Activated T-cell treated with anti-CD3 and anti-CD28 coated beads for 48 hours (primary cell): ENCODE results near the gene HIPK4.
"Not testable (repeated sequence)": the region's sequence is repeated elsewhere in the genome, so short reads cannot be mapped to it uniquely, and the experiment has no call there.

Experiments used
- DNase-seq: peaks from one replicate; pipeline ENCODE4 v3.0.0-alpha.2; 2020; ENCODE audit warnings: low read depth

HIPK4 gene

DNA sequence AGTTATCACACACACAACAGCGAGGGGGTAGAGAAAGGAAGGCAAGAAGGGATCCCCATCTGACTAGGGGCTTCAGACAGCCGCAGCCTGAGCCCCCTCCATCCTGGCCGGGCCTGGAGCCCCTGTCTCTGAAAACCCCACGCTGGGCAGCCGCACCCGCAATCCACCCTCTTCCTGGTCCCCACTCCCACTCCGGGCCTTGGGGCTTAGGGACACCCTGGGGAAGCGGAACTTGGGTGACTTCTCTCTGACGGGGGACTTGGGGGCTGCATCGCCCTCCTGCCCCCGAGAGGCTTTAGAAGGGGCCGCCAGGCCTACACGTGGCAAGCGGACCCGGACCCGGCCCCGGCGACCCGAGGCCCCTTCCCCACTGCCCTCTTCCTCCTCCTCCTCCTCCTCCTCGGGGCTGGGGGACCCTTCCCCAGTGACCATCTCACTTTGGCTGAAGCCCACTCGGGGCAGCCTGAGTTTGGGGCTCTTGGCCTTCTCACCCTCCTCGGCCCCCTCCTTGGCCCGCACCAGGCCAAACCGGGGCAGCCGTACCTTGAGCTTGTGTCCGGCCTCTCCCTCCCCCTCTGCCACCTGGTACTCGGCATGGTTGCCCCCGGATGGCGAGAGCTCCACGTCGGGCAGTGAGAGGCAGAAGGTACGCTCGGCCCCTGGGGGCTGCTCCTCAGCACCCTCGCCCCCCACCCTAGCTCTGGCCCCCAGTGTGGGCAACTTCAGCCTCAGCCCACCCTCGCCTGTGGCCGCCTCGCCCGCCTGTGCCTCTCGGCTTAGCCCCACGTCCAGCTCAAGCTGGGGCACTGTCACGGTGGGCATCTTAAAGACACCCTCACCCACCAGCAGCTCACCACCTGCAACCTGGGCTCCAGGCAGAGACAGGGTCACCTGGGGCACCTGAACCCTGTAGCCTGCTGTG lies 4.2 kb upstream of the HIPK4 start:
- no peak for DNase-seq

DNA sequence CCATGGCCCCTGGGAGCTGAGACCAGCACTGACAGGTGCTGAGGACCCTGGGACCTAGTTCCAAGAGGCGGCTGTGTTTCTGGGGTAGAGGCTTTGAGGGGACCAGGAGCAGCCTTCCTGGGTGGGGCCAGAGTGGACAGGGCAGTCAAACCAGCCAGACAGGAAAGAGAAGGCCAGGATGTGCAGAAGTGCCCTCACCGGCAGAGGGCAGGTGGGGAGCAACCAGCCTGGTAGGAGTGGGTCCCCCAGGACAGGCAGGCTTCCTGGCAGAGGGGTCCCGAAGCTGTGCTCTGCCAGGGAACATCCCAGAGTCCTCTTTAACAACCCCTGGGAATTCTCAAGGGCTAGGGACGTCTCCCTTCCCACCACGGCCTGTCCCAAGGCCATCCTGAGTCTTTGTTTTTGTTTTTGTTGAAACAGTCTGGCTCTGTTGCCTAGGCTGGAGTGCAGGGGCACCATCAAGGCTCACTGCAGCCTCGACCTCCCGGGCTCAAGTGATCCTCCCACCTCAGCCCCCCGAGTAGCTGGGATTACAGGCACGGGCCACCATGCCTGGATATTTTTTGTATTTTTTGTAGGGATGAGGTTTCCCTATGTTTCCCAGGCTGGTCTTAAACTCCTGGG lies 3.0 kb upstream of the HIPK4 start:
- DNase-seq = no peak

DNA sequence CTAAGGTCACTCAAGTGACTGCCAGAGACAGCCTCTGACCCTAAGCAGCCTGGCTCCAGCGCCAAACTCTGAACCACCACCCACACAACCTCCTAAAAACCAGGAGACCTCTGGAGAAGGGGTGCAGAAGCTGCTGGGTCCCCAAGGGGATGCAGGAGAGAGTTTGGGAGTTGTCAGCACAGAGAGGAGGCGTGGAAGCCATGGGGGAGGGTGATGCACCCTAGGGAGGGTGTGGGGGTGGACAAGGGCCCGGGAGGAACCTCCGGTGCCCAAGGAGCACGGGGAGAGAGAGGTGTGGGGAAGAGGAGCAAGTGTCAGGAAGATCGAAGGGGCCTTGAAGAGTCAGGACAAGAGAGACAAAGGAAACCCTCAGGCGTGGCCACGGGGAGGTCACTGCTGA lies 2.1 kb upstream of the HIPK4 start:
- no peak for DNase-seq

DNA sequence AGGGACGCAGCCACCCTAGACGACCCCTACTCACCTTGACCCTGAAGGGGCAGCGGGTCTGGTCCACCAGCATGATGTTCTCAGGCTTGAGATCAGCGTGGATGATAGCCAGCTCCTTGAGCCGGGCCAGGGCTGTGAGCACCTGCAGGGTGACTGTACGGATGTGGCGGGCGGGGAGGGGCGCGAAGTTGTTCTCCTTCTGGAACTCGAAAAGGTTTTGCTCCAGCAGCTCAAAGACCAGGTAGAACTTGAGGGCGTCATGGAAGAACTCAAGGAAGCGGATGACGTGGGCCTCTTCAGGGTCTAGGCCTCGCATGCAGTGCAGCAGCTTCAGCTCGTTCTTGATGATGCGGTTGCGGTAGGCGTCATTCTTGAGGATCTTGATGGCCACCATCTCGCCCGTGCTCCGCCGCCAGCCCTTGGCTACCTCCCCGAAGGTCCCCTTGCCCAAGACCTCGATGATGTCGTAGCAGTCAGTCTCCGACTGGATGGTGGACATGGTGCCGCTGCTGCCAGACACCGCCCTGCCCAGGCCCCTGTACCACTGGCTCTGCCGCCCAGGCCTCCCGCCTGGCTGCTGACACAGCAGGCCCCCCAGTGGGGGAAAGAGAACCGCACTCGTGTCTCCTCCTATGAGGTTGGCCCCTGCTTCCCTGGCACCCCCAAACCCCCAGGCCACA lies 437 bp downstream of the HIPK4 start:
- DNase-seq = no peak

DNA sequence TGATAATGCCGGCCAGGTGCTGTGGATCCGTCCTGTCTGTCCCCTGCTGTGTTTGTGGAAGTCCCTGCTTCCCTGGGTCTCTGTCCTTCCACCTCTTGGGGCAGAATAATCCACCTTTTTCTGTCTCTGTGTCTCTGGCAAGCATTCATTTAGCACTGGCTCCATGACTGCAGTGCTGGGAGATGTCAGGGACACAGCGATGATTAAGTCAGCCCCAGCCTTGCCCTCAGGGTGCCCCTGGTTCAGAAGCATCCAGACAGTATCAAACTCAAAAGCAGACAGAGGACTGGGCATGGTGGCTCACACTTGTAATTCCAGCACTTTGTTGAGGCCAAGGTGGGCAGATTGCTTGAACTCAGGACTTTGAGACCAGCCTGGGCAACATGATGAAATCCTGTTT lies 1.5 kb downstream of the HIPK4 start:
- DNase-seq = no peak

DNA sequence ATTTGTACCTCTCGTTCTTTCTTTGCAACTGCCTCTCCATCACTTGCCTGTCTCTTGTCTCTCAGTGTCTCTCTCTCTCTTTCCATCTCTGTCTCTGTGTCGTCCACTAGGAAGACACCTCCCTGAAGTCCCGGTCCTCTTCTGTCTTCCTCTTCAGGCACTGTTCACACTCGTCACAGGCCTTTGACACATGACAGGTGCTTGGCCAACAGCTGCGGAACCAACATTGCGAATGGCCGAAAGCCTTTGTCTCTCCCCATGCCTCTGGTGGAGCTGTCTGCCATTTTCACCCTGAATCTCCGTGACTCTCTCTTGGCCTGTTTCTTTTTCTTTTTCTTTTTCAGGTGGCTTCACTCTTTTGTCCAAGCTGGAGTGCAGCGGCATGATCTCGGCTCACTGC lies 2.8 kb downstream of the HIPK4 start:
- no peak for DNase-seq

DNA sequence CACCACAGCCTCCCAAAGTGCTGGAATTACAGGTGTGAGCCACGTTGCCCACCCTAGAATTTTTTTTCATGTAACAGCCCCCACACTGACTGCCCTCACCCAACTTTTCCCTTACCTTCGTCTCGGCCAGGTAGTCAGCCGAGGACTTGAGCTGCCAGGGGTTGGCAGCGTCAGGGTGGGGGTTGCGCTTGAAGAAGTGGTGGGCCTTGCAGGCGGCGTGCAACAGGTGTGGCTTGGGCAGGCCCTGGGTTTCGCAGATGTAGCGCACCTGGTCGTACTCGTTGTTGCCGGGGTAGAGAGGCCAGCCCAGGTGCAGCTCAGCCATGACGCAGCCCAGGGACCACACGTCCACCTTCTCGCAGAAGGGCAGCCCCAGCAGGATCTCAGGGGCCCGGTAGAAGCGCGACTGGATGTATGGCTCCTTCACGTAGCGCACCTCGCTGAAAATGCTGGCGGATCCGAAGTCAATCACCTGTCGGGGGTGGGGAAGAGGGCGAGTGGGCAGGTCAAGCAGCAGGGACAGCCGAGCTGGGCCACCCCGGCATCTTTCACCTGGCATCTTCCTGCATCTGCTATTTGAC lies 6.2 kb downstream of the HIPK4 start:
- DNase-seq = no peak

DNA sequence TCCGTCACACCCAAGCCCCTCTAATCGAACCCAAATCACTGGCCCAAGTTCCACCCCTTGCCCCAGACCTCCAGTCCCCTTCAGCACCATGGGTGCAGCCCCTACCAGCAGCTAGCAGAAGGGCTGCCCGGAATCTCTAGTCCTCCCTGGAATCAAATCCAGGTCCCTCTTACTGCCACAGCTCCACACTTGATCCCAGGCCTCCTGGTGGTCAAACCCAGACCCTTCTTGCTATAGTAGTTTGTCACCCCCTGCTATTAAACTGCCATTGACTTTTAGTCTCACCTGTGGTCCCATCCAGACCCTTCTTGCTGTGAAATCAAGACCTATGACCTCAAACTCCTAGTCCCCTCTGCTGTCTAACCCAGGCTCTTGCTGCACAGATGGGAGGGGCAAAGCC lies 8.7 kb downstream of the HIPK4 start:
- DNase-seq = no peak

DNA sequence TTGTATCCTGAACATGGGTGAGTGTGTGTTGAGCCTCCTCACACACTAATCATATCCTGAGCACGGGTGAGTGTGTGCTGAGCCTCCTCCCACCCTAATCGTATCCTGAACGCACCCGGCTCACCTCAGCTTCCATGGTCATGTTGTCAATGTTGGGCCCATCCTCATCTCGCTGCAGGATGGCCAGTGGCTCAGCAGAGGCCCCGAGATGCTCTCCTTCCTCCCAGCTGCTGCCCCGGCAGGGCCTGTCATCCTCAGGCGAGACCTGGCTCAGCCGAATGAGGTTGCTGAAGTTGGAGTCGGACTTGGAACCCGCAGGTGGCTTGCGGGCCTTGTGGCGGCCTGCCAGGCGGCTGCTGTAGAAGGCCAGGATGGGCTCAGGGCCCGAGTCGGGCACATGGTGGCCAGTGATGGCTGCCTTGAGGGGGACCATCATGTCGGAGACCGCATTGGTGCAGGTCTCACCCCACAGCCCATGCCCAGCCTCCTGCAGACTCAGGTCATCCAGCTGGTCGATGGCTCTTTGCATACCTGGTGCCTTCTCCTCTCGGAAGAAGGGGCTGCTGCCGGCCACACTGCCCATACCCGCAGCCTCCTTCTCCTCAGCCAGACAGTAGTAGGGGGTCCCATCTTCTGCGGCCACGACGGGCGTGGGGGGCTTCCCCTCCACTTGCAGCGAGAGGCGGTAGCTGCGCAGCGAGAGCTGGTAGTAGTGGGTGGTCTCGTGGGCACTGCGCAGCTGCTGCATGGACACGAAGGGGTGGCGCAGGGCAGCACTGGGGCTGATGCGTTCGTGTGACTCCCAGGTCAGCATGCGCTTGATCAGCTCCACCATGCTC lies 9.6 kb downstream of the HIPK4 start:
- no peak for DNase-seq

DNA sequence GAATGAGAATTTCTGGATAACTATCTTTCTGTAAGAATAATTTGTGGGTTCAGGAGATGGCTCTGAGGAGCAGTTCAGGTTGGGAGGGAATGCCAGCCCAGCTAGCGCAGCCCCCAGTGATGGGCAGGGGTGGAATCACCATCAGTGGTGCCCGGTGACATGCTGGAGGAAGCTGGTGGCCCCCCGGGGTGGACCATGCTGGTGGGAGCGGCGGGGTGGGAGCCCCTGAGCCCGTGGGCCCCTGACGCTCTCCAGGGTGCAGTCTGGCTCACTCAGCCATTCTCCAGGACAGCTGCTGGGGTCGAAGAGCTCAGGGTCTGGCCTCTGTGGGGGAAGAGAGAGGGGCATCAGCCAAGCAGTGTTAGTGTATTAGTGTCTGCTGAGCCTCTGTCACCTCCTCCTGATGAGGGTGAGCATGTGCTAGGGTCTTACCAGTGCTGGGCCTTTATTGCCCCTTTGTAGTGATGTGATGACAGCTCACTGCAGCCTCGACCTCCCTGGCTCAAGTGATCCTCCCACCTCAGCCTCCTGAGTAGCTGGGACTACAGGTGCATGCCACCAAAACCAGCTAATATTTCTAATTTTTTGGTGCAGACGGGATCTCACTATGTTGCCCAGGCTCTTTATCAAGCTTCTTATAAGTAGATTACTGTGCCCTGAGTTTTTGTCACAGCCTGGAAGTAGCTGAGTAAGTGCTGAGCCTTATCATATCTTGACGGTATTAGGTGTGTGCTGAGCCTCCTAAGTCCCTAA lies 10.4 kb downstream of the HIPK4 start:
- DNase-seq = no peak

DNA sequence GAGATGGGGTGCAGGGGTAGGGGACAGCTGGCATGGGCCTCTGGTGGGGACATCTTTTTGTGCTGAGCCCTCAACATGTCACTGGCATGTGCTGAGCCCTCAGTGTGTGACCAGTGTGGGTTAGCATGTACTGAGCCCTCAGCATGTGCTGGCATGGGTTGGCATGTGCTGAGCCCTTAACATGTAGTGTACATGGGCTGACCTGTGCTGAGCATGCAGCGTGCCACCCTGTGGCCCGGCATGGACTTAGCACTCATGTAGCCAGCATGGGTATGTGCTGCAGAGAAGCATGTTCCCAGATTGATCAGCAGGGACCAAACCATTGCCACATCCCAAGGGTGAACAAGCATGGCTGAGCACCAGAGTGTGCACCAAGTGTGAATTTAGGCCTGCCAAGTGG lies 11.5 kb downstream of the HIPK4 start:
- no peak for DNase-seq

DNA sequence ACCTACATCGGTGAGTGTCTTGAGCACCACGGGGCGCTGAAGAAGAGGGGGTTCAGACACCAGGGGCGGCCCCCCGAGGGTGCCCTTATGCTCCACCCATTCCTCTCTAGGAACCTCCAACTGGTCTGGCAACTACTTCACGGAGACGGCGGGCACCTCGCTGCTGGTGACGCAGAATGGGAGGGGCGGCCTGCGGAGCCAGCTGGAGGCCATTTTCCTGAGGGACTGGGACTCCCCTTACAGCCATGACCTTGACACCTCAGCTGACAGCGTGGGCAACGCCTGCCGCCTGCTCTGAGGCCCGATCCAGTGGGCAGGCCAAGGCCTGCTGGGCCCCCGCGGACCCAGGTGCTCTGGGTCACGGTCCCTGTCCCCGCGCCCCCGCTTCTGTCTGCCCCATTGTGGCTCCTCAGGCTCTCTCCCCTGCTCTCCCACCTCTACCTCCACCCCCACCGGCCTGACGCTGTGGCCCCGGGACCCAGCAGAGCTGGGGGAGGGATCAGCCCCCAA lies 12.1 kb downstream of the HIPK4 start:
- DNase-seq = no peak

DNA sequence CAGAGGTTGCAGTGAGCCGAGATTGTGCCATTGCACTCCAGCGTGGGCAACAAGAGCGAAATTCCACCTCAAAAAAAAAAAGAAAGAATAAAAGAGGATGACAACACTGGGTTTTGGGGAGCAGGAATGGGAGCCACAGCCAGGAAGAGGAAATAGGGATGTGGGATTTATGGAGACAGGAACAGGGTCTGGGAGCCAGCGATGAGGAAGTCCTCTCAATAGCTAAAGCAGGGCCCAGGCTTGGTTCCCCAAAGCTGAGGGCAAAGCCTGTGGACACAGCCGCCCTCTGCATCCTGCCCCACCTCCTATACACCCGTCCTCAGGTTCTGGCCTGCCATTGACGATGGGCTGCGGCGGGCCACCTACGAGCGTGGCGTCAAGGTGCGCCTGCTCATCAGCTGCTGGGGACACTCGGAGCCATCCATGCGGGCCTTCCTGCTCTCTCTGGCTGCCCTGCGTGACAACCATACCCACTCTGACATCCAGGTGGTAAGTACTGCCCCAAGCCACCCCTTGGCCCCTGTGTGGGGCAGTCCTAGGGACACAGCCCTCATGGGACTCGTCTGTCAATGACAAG lies 13.6 kb downstream of the HIPK4 start:
- DNase-seq = no peak

DNA sequence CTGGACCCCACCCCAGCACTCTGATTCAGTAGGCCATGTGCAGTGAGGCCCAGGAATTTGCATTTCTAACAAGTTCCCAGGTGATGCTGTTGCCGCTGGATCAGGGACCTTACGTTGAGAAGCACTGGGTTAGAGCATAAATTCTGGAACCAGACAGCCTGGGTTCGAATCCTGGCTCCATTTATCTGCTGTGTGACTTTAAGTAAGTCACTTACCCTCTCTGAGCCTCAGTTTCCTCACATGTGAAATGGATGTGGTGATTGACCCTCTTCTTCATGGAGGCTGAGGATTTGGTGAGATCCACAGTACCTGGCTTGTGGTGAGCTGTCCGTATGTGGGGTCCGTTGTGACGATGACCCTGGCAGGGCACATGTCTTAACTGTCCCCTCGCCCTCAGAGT lies 15.9 kb downstream of the HIPK4 start:
- no peak for DNase-seq

DNA sequence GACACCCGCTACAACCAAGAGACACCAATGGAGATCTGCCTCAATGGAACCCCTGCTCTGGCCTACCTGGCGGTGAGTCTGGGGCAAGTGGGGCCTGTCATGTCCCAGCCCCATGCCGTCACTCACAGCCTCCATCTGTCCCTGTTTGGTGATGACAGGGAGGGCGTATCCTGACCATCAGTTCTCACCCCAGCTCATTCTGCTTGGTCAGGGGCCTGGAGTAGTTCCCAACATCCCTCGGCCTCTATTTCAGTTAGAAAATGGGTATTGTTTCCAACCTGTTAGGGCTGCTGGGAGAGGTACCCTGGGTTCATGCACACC lies 18.2 kb downstream of the HIPK4 start:
- no peak for DNase-seq

DNA sequence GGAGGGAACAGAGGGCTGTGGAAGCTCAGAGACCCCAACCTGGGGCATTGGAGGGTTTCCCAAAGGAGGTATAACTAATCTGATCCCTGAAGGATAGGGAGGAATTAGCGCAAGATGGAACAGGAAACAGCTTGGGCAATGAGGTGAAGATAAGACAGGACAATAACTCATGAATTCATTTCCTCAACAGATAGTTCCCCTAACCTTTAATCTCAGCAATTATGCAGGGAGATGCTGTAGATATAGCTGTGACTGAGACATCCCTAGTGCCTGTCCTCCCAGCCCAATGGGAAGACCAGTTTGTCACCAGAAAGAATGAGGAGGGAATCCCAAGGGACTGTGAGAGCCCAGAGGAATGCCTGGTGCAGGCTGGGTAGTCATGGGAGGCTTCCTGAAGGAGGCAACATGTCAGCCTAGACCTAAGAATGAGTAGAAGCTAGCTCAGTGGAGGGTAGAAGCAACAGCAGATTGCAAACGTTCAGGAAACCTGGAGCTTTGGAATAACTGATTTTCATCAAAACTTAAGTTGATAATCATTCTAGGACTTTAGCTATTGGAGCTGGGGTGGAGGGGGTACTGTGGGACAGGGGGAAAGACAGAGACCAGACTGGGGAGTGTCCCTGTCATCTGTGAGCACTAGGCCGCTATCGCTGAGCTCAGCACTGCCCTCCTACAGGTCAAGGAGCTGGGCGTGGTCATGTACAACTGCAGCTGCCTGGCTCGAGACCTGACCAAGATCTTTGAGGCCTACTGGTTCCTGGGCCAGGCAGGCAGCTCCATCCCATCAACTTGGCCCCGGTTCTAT lies 18.8 kb downstream of the HIPK4 start:
- no peak for DNase-seq

DNA sequence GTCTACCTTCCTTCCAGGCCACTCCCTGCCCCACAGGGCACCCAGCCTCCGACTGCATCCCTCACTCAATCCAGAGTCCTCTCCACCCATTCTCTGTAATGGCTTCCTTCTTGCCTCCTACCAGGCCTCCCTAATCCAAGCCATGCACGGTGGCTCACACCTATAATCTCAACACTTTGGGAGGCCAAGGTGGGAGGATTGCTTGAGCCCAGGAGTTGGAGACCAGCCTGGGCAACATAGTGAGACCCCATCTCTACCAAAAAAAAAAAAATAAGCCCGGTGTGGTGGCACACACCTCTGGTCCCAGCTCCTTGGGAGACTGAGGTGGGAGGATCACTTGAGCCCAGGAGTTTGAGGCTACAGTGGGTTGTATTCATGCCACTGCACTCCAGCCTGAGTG lies 19.7 kb downstream of the HIPK4 start:
- not testable (repeated sequence) for DNase-seq

DNA sequence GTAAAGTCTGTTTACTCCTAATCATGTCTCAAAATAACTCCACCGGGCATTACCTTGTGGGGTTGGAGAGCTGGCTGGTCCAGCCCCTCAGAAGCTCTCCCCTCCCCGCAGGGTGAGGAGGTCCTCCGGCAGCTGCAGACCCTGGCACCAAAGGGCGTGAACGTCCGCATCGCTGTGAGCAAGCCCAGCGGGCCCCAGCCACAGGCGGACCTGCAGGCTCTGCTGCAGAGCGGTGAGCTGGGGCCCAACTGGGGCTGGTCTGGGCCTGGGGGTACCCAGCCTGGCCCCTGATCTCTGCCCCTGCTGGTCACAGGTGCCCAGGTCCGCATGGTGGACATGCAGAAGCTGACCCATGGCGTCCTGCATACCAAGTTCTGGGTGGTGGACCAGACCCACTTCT lies 20.2 kb downstream of the HIPK4 start:
- no peak for DNase-seq

DNA sequence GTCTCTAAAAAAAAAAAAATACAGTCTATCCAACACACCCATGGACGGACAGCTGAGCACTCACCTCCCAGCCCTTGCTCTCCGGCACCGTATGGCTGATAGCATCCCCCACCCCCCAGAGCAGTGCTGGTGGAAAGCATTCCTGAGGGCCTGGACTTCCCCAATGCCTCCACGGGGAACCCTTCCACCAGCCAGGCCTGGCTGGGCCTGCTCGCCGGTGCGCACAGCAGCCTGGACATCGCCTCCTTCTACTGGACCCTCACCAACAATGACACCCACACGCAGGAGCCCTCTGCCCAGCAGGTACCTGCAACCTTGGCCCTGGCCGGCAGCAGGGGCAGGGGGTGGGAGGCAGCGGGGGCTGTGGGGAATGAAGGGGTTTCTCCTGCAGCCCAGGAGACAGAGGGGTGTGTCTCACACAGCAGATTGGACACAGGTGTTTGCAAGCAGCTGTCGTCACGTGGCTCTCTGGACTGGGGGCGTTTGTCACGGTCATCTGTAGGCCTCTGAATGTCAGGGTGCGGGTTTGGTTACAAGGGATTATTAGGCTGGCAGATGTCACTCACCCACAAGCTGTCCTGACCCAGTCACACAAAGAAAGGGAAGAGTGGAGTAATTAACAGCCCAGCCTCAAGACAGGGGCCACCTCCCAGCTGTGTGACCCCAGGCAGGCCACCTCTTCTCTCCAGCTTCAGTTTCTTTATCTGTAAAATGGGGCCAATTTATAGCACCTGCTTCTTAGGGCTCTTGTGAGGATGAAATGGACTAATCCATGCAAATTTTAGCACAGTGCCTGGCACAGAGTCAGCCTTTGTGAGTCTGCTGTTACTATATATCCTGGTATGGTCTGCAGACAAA lies 22.2 kb downstream of the HIPK4 start:
- no peak for DNase-seq
